GM18520 (cell line): ENCODE data around the gene AMELX.

Experiments
- ATAC-seq: cut with Tn5 transposase; IDR thresholded peaks from one replicate; pipeline ENCODE4 v1.9.1; 2021; ENCODE audit not compliant: unreplicated experiment

The AMELX gene

GRCh38 chrX:11305641-11306040 is 12.4 kb downstream of the AMELX start:
- no peak for ATAC-seq

GRCh38 chrX:11309220-11309619 is 16.0 kb downstream of the AMELX start:
- ATAC-seq = no peak

- ATAC-seq = no peak
Measured at GRCh38 chrX:11311706-11312105, 18.5 kb downstream of the AMELX start.

- ATAC-seq = no peak
Measured at GRCh38 chrX:11319806-11320520, 26.8 kb downstream of the AMELX start.

GRCh38 chrX:11321986-11322385 is 28.8 kb downstream of the AMELX start:
- ATAC-seq = no peak

GRCh38 chrX:11328134-11328533 is 34.9 kb downstream of the AMELX start:
- ATAC-seq = no peak

- no peak for ATAC-seq
Measured at GRCh38 chrX:11329021-11329420, 35.8 kb downstream of the AMELX start.

GRCh38 chrX:11331788-11332187 is 38.6 kb downstream of the AMELX start:
- no peak for ATAC-seq

GRCh38 chrX:11334165-11334564 is 41.0 kb downstream of the AMELX start:
- ATAC-seq = no peak

GRCh38 chrX:11336201-11336600 is 43.0 kb downstream of the AMELX start:
- no peak for ATAC-seq

GRCh38 chrX:11337292-11338009 is 44.2 kb downstream of the AMELX start:
- ATAC-seq = no peak

- ATAC-seq = peak; percentile 71
Measured at GRCh38 chrX:11341274-11342201, 48.3 kb downstream of the AMELX start.

GRCh38 chrX:11342673-11343072 is 49.5 kb downstream of the AMELX start:
- ATAC-seq = no peak

GRCh38 chrX:11346121-11346682 is 53.0 kb downstream of the AMELX start:
- ATAC-seq = no peak

GRCh38 chrX:11347300-11347699 is 54.1 kb downstream of the AMELX start:
- ATAC-seq = no peak

GRCh38 chrX:11349020-11349419 is 55.8 kb downstream of the AMELX start:
- ATAC-seq = no peak

- ATAC-seq = no peak
Measured at GRCh38 chrX:11349661-11350337, 56.6 kb downstream of the AMELX start.
